HL-60 (cell line): Measurements from ENCODE around the gene KRT15.

ENCODE experiments used
- DNase-seq, 2 experiments: peaks; one replicate each; pipeline ENCODE4 v3.0.0-alpha.2; 2010 to 2020; ENCODE audit warnings: low read depth in 1 of 2, low spot score in 1 of 2
- H3K27ac ChIP-seq: fragments of 250-450 bp; sonication (Bioruptor Pico); replicated peaks from 2 replicates; pipeline ENCODE4 v1.5.1; 2020; ENCODE audit warnings: mild to moderate bottlenecking, moderate library complexity
- H3K27me3 ChIP-seq: fragments of 250-450 bp; sonication (Bioruptor Pico); 2 replicates; pipeline ENCODE4 v1.5.1; 2021; ENCODE audit warnings: mild to moderate bottlenecking, moderate library complexity; ENCODE audit not compliant: insufficient read depth, poor library complexity, severe bottlenecking
- H3K4me3 ChIP-seq: replicated peaks from 2 replicates; pipeline ENCODE4 v1.5.1; 2011; ENCODE audit warnings: mild to moderate bottlenecking, control low read depth, low read length; ENCODE audit not compliant: insufficient read depth
- CTCF ChIP-seq: IDR thresholded peaks from one replicate; pipeline ENCODE4 v1.5.1; 2011; ENCODE audit warnings: low read length, control low read depth, inconsistent platforms; ENCODE audit not compliant: insufficient read depth
- GABPA ChIP-seq: IDR thresholded peaks from 2 replicates; pipeline ENCODE4 v1.6.1; 2012; ENCODE audit warnings: low read depth
- POLR2AphosphoS5 ChIP-seq: IDR thresholded peaks from 2 replicates; pipeline ENCODE4 v1.6.1; 2012; ENCODE audit warnings: low read depth
- REST ChIP-seq: IDR thresholded peaks from 2 replicates; pipeline ENCODE4 v1.6.1; 2012; ENCODE audit warnings: low read depth; ENCODE audit not compliant: insufficient replicate concordance
- SPI1 ChIP-seq: IDR thresholded peaks from 2 replicates; pipeline ENCODE4 v1.6.1; 2012; ENCODE audit warnings: low read depth, mild to moderate bottlenecking, borderline replicate concordance

Gene KRT15

GRCh38 chr17:41505809-41506767 lies 12.6 kb downstream of the KRT15 start:
- H3K27me3 ChIP-seq = no peaks in the 10 kb centered on the region
- no peak overlapping the region for H3K4me3 ChIP-seq
- H3K27ac ChIP-seq = no peak overlapping the region
- TF ChIP-seq POLR2AphosphoS5 (no peak), SPI1 (peak; percentile 96)
- peak in 1 of 2 experiments; percentile 13 for DNase-seq

GRCh38 chr17:41505007-41505808 lies 13.5 kb downstream of the KRT15 start, which contains the start of gene KRT13:
Gene KRT13, minus strand, starts transcription at chr17:41505612. Its CDS starts 62 bp downstream, at chr17:41505550.
- no peak within 1 kb of the TSS for H3K27ac ChIP-seq
- H3K27me3 ChIP-seq = no peaks in the 10 kb centered on the region
- TF ChIP-seq SPI1 (no peak), CTCF (no peak), GABPA (no peak), REST (no peak), POLR2AphosphoS5 (no peak)
- no peak for DNase-seq
- H3K4me3 ChIP-seq = no peak within 1 kb of the TSS

- Histone ChIP-seq H3K27me3 (no peaks in the 10 kb centered on the region), H3K4me3 (no peak overlapping the region), H3K27ac (no peak overlapping the region)
- DNase-seq = no peak
- no peak for TF ChIP-seq CTCF
- no peak for TF ChIP-seq POLR2AphosphoS5
- no peak for TF ChIP-seq REST
- no peak for TF ChIP-seq SPI1
- no peak for TF ChIP-seq GABPA
Observed at GRCh38 chr17:41504246-41504977, 14.3 kb downstream of the KRT15 start.

DNA sequence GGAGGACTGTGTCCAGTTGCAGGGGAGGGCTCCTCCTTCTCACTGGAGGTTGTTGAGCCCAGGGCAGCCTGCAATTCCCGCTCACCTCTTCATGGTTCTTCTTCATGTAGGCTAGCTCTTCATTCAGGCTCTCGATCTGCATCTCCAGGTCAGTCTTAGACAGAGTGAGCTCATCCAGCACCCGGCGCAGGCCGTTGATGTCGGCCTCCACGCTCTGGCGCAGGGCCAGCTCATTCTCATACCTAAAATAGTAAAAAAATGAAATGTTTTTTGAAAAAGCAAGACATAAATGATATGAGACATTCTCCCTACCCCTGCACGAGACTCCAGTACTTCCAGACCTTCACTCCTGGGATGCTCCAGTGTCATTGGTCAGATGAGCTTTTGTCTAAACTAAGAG lies 15.5 kb downstream of the KRT15 start:
- Histone ChIP-seq H3K27ac (no peak overlapping the region), H3K27me3 (no peaks in the 10 kb centered on the region), H3K4me3 (no peak overlapping the region)
- no peak for TF ChIP-seq GABPA
- TF ChIP-seq CTCF = no peak
- no peak for DNase-seq
